ENCODE data around the gene MAN1A1.

MAN1A1 gene

DNA sequence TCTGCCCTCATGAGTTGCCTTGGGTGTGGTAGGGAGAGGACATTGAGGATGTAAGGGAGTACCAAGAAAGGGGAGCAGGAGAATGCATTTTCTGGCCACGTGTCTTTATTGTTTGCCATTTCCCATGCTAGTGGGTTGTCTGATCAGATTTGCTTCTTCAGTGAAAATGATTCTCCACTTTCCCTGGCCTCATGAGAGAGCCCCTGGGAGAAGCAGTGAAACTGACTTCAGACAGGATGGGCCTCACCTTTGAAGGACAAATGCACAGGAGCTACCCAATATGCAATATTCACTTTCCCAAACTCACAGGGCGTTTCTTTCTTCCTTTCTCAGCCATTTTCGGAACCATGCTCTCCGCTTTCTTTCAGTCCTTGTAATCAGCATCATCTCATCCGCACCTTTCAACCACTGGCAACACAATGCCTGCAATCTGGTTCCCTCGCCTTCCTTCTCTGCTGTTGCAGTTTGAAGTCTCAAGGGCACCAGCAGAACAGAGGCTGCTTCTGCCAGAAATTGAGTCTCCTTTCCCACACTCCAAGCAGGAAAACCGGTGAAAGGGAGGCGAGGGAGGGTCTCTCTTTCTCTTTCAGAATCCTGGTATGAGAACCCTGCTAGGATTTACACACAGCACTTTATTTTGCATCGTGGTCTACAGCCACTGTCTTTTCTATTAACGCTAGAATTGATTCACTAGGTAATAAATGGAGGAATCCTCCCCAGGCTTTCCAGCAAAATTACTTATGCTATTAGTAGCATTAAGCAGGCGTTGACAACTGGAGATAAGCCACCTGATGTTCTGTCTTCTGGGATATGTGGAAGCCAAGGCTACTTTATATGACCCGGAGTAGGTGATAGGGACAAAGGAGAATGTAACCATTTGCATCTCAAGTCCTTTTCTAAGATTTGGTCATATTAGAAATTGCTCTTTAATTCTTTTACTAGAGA is 209.1 kb downstream of the MAN1A1 start:
- TF ChIP-seq, protein P1, sequence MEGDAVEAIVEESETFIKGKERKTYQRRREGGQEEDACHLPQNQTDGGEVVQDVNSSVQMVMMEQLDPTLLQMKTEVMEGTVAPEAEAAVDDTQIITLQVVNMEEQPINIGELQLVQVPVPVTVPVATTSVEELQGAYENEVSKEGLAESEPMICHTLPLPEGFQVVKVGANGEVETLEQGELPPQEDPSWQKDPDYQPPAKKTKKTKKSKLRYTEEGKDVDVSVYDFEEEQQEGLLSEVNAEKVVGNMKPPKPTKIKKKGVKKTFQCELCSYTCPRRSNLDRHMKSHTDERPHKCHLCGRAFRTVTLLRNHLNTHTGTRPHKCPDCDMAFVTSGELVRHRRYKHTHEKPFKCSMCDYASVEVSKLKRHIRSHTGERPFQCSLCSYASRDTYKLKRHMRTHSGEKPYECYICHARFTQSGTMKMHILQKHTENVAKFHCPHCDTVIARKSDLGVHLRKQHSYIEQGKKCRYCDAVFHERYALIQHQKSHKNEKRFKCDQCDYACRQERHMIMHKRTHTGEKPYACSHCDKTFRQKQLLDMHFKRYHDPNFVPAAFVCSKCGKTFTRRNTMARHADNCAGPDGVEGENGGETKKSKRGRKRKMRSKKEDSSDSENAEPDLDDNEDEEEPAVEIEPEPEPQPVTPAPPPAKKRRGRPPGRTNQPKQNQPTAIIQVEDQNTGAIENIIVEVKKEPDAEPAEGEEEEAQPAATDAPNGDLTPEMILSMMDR (conservative IDR thresholded peaks at IDR 0.05; ENCODE audit: low read length), result no peak
- TF ChIP-seq EZH2phosphoT487 (IDR thresholded peaks at IDR 0.05; ENCODE audit: borderline replicate concordance), result no peak
- Histone ChIP-seq H3K9me3 (ENCODE audit: insufficient read depth, low read depth, low read length) (no peaks in the 10 kb centered on the region), H3K9ac (ENCODE audit: low read depth, low read length, poor library complexity, severe bottlenecking) (no peak overlapping the region), H4K20me1 (ENCODE audit: insufficient read depth, low read length, poor library complexity, severe bottlenecking) (no peaks in the 10 kb centered on the region), H3K4me1 (ENCODE audit: insufficient read depth, low read length, poor library complexity, severe bottlenecking) (peaks cover 35% of the 10 kb centered on the region), H3K9me2 (replicated peaks; ENCODE audit: low read depth, low read length) (no peaks in the 10 kb centered on the region), H3F3A (ENCODE audit: low read depth) (no peaks in the 10 kb centered on the region), H2AFZ (ENCODE audit: low read length) (no peak overlapping the region), H3K79me2 (ENCODE audit: insufficient read depth, low read length) (no peaks in the 10 kb centered on the region), H3K36me3 (ENCODE audit: insufficient read depth, low read length) (no peaks in the 10 kb centered on the region), H3K4me2 (ENCODE audit: low read depth, low read length, poor library complexity, severe bottlenecking) (no peak overlapping the region), H3K4me3 (ENCODE audit: low read length, poor library complexity, severe bottlenecking) (no peak overlapping the region), H3K27me3 (ENCODE audit: insufficient read depth, low read length, poor library complexity, severe bottlenecking) (no peaks in the 10 kb centered on the region)

DNA sequence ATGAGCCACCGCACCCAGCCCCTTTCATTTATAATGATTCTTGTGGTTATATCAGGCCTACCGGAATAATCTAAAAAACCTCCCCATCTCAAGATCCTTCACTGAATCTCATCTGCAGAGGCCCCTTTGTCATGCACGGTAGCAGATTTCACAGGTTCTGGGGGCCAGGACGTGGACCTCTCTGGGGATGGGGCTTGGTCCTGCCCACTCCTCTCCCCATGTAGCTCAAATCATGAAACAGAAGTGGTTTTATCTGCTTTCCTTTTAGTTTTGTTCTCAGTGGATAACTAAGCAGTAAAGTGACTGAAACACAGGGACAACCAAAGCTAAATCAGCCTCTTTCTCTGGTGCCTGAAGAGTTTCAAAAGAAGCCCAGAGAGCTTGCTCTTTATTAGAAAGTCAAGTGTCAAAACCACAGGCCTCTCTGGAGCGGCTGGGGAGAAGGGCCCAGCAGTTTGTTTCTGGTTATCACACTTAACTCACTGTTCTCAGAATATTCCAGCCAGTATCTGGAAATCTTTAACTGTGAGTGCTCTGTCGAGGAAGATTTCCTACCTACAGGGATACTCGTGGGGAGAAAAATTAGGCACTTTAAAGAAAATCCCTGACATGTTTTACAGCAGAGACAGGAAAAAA is 210.5 kb downstream of the MAN1A1 start:
- Histone ChIP-seq H3K4me3 (ENCODE audit: low read length, poor library complexity, severe bottlenecking) (no peak overlapping the region), H3K79me2 (ENCODE audit: insufficient read depth, low read length) (no peaks in the 10 kb centered on the region), H4K20me1 (ENCODE audit: insufficient read depth, low read length, poor library complexity, severe bottlenecking) (no peaks in the 10 kb centered on the region), H3K36me3 (ENCODE audit: insufficient read depth, low read length) (no peaks in the 10 kb centered on the region), H3K27me3 (ENCODE audit: insufficient read depth, low read length, poor library complexity, severe bottlenecking) (no peaks in the 10 kb centered on the region), H3K4me2 (ENCODE audit: low read depth, low read length, poor library complexity, severe bottlenecking) (no peak overlapping the region), H2AFZ (ENCODE audit: low read length) (no peak overlapping the region), H3K9me2 (replicated peaks; ENCODE audit: low read depth, low read length) (no peaks in the 10 kb centered on the region), H3K4me1 (ENCODE audit: insufficient read depth, low read length, poor library complexity, severe bottlenecking) (peaks cover 23% of the 10 kb centered on the region), H3K9me3 (ENCODE audit: insufficient read depth, low read depth, low read length) (no peaks in the 10 kb centered on the region), H3F3A (ENCODE audit: low read depth) (no peaks in the 10 kb centered on the region), H3K9ac (ENCODE audit: low read depth, low read length, poor library complexity, severe bottlenecking) (no peak overlapping the region)
- no peak for TF ChIP-seq EZH2phosphoT487 (IDR thresholded peaks at IDR 0.05; ENCODE audit: borderline replicate concordance)
- TF ChIP-seq, protein P1 (conservative IDR thresholded peaks at IDR 0.05; ENCODE audit: low read length), result no peak

DNA sequence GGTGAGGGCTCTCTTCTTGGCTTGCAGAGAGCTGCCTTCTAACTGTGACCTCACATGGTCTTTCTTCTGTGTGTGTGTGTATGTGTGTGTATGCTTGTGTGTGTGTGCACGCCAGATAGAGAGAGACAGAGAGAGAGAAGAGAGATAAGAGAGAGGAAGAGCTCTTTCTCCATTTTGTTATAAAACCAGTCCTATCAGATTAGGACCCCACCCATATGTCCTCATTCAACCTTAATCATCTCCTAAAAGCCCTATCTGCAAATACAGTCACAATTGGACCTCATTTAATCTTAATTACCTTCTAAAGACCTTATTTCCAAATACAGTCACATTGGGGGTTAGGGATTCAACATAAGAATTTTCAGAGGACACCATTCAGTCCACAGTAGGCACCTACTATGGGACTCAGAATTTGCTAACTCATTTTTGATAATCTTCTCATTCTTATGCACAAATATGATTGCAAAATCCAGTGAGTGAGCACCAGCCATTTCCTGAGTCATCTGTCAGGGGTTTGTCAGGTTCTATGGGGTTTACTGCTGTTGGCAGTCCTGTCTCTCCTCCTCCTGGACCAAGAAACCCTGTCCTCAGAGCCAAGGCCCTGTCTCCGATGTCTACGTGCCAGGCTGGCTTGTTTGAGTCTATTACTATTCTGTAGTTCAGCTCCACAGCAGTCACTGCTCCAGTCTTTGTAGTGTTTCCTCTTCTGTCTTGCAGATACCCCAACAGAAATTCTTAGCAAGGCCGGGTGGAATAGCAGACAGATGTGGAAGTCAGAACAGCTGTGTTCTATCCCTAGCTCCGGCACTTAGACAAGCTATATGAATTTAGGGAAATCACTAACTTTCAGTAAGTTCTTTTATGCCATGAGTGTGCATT is 212.1 kb downstream of the MAN1A1 start:
- no peaks in the 10 kb centered on the region for H3K79me2 ChIP-seq (ENCODE audit: insufficient read depth, low read length)
- TF ChIP-seq, protein P1 (conservative IDR thresholded peaks at IDR 0.05; ENCODE audit: low read length), result no peak
- TF ChIP-seq EZH2phosphoT487 (IDR thresholded peaks at IDR 0.05; ENCODE audit: borderline replicate concordance), result no peak
- no peak overlapping the region for H3K4me3 ChIP-seq (ENCODE audit: low read length, poor library complexity, severe bottlenecking)
- no peaks in the 10 kb centered on the region for H3K9me3 ChIP-seq (ENCODE audit: insufficient read depth, low read depth, low read length)
- no peaks in the 10 kb centered on the region for H4K20me1 ChIP-seq (ENCODE audit: insufficient read depth, low read length, poor library complexity, severe bottlenecking)
- peak overlapping the region; percentile 72 for H2AFZ ChIP-seq (ENCODE audit: low read length)
- no peaks in the 10 kb centered on the region for H3K9me2 ChIP-seq (replicated peaks; ENCODE audit: low read depth, low read length)
- H3K9ac ChIP-seq (ENCODE audit: low read depth, low read length, poor library complexity, severe bottlenecking), result no peak overlapping the region
- H3K27me3 ChIP-seq (ENCODE audit: insufficient read depth, low read length, poor library complexity, severe bottlenecking), result no peaks in the 10 kb centered on the region
- no peak overlapping the region for H3K4me2 ChIP-seq (ENCODE audit: low read depth, low read length, poor library complexity, severe bottlenecking)
- peaks cover 23% of the 10 kb centered on the region for H3K4me1 ChIP-seq (ENCODE audit: insufficient read depth, low read length, poor library complexity, severe bottlenecking)
- H3F3A ChIP-seq (ENCODE audit: low read depth), result no peaks in the 10 kb centered on the region
- no peaks in the 10 kb centered on the region for H3K36me3 ChIP-seq (ENCODE audit: insufficient read depth, low read length)

All from Loucy (cell line).